K562 (cell line): ENCODE results near the gene PTGES3L. TPM values are rescaled to one million over a fixed set of nuclear protein-coding genes. Genes with fewer than 3 reads are reported as not detected.
A peak's percentile ranks its signal among the peaks of the same experiment; 100 is the strongest.

Source experiments
- DNMT1 ChIP-seq: fragments of 450-650 bp; IDR thresholded peaks from 2 replicates; pipeline ENCODE4 v1.6.1; 2016; ENCODE audit warnings: antibody characterized with exemption, mild to moderate bottlenecking
- GTF2F1 ChIP-seq: IDR thresholded peaks from 2 replicates; pipeline ENCODE4 v1.6.1; 2011; ENCODE audit warnings: low read depth, low read length, improper control_type of control experiment
- HDAC3 ChIP-seq: fragments of 450-650 bp; IDR thresholded peaks from 2 replicates; pipeline ENCODE4 v1.6.1; 2018; ENCODE audit warnings: borderline replicate concordance, mild to moderate bottlenecking, moderate library complexity; ENCODE audit not compliant: partially characterized antibody
- HDGF ChIP-seq: fragments of 450-650 bp; IDR thresholded peaks from 2 replicates; pipeline ENCODE4 v1.6.1; 2016
- HIVEP1 ChIP-seq: fragments of 250-450 bp; sonication (Bioruptor Pico); IDR thresholded peaks from 2 replicates; pipeline ENCODE4 v1.4.0; 2020; ENCODE audit warnings: mild to moderate bottlenecking
- HNRNPL ChIP-seq: fragments of 200-400 bp; formaldehyde crosslinking; IDR thresholded peaks from 2 replicates; pipeline ENCODE4 v1.6.1; 2017; ENCODE audit warnings: low read depth, mild to moderate bottlenecking, low read length
- HOMEZ ChIP-seq: fragments of 250-450 bp; sonication (Bioruptor Pico); IDR thresholded peaks from 2 replicates; pipeline ENCODE4 v1.4.0; 2020; ENCODE audit warnings: mild to moderate bottlenecking, moderate library complexity
- MAFG ChIP-seq: fragments of 450-650 bp; conservative IDR thresholded peaks from 2 replicates; pipeline ENCODE4 v1.6.1; 2016; ENCODE audit warnings: missing genetic modification characterization, missing compliant biosample characterization
- MCM5 ChIP-seq: fragments of 450-650 bp; IDR thresholded peaks from 2 replicates; pipeline ENCODE4 v1.6.1; 2016; ENCODE audit warnings: low read depth
- NEUROD1 ChIP-seq: fragments of 150-350 bp; IDR thresholded peaks from 2 replicates; pipeline ENCODE4 v1.6.1; 2014; ENCODE audit warnings: borderline replicate concordance, low read length, low read depth; ENCODE audit not compliant: partially characterized antibody
- NR2C1 ChIP-seq, 2 experiments: fragments of 450-650 bp; IDR thresholded peaks; 2 replicates each; pipeline ENCODE4 v1.6.1; 2017; ENCODE audit warnings: mild to moderate bottlenecking in 2 of 2, antibody characterized with exemption in 1 of 2, inconsistent platforms in 1 of 2, missing compliant biosample characterization in 1 of 2, missing genetic modification characterization in 1 of 2
- RBFOX2 ChIP-seq: fragments of 200-400 bp; formaldehyde crosslinking; IDR thresholded peaks from 2 replicates; pipeline ENCODE4 v1.6.1; 2017; ENCODE audit warnings: low read depth, mild to moderate bottlenecking, low read length, moderate library complexity
- RBM34 ChIP-seq: fragments of 200-400 bp; formaldehyde crosslinking; IDR thresholded peaks from 2 replicates; pipeline ENCODE4 v1.6.1; 2018; ENCODE audit warnings: low read length, borderline replicate concordance; ENCODE audit not compliant: insufficient read depth
- YY1 ChIP-seq, 3 experiments: IDR thresholded peaks; 2 replicates each; pipeline ENCODE4 v1.6.1; 2011; ENCODE audit warnings: low read length in 2 of 3, mild to moderate bottlenecking in 2 of 3, moderate library complexity in 2 of 3, borderline replicate concordance in 1 of 3, control low read depth in 1 of 3, low read depth in 1 of 3; ENCODE audit not compliant: insufficient read depth in 3 of 3, insufficient replicate concordance in 2 of 3, control insufficient read depth in 1 of 3, insufficient read length in 1 of 3; ENCODE audit errors: extremely low read depth in 1 of 3
- polyA plus RNA-seq, 8 experiments: library from polyadenylated mRNA; depleted of rRNA in 4 of 8; stranded (reverse) in 5 of 8; unstranded in 3 of 8; fragments of >200 nt; fragmentation: Nextera tagmentation in 2 of 8; fragmentation: Illumina TruSeq in 1 of 8; extraction: Ambion mirVana in 2 of 8; extraction: Trizol in 1 of 8; gene quantifications; 2 replicates each; pipeline versions ENCODE4 v1.2.1 to v1.2.3, GENCODE V29; 2011 to 2014; ENCODE audit warnings: inconsistent platforms in 1 of 8, missing spikeins in 1 of 8
- total RNA-seq, 7 experiments: library from RNA; depleted of rRNA in 6 of 7; stranded (reverse); fragments of >200 nt in 6 of 7; fragmentation: Illumina TruSeq in 2 of 7; extraction: Trizol in 2 of 7; gene quantifications; 2 replicates each; pipeline versions ENCODE4 v1.2.1 to v1.2.3, GENCODE V29; 2011 to 2021; ENCODE audit warnings: low replicate concordance in 1 of 7
- TF ChIP-seq, protein P1 (sequence below): fragments of 250-450 bp; sonication (Bioruptor Pico); IDR thresholded peaks from 2 replicates; pipeline ENCODE4 v1.8.0; 2022; ENCODE audit warnings: inconsistent platforms, mild to moderate bottlenecking, moderate library complexity, borderline replicate concordance
- TF ChIP-seq, protein P2 (sequence below): sonication (generic); formaldehyde crosslinking; IDR thresholded peaks from 2 replicates; pipeline ENCODE4 v1.8.0; 2022; ENCODE audit warnings: mild to moderate bottlenecking, low read depth, missing genetic modification reagents
- TF ChIP-seq, protein P3 (sequence below): fragments of 250-450 bp; sonication (Bioruptor Pico); IDR thresholded peaks from 2 replicates; pipeline ENCODE4 v1.5.0; 2021; ENCODE audit warnings: mild to moderate bottlenecking, borderline replicate concordance

Gene PTGES3L
- total and polyA plus RNA-seq, 9 of the 15 experiments (the other 6 are each of a cell fraction or from before 2014, with no cell fraction given), result 6.0 to 16.0 (median 9.6) TPM

DNA sequence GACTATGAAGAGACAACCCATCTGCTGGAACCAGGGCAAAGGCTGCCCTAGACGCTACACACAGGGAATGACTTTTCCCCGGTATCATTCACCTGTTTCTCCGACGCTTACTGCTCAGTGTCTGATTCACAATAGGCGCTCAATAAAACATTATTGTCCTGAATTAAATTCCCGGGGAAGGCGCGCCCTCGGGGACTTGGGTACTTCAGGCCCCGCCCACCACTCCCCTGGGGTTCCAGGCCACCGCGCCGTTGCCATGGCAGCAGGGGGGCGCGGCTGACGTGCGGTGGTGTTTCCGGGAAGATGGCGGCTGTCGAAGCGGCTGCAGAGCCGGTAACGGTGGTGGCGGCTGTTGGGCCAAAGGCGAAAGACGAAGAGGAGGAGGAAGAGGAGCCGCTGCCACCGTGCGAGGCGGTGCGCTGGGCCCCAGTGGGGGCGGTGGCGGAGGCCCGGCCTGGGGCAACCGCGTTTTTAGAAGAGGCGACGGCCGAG is 440 bp upstream of the PTGES3L start, which contains the start of gene RUNDC1 (continued):
- TF ChIP-seq GTF2F1 (no peak), RBFOX2 (peak; percentile 85), HIVEP1 (CRISPR knock-in tag) (no peak), NEUROD1 (peak; percentile 8), YY1 (IDR thresholded peaks at IDR 0.05; ENCODE audit: borderline replicate concordance in 1 of 3, control insufficient read depth in 1 of 3, extremely low read depth in 1 of 3, insufficient read depth in 3 of 3, insufficient read length in 1 of 3, insufficient replicate concordance in 2 of 3, low read depth in 1 of 3, low read length in 2 of 3) (peak; percentile 77 to 97 (median 96)), HDAC3 (no peak), DNMT1 (no peak), MAFG (tag) (no peak), MCM5 (no peak), HNRNPL (0 out of 2 replicates have a peak, but pooled peaks have one; percentile 37), HOMEZ (no peak), NR2C1 (IDR thresholded peaks at IDR 0.05) (no peak), NR2C1 (tag; IDR thresholded peaks at IDR 0.05) (no peak), RBM34 (no peak), HDGF (no peak)
- TF ChIP-seq, protein P1, sequence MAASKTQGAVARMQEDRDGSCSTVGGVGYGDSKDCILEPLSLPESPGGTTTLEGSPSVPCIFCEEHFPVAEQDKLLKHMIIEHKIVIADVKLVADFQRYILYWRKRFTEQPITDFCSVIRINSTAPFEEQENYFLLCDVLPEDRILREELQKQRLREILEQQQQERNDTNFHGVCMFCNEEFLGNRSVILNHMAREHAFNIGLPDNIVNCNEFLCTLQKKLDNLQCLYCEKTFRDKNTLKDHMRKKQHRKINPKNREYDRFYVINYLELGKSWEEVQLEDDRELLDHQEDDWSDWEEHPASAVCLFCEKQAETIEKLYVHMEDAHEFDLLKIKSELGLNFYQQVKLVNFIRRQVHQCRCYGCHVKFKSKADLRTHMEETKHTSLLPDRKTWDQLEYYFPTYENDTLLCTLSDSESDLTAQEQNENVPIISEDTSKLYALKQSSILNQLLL (CRISPR knock-in tag), result no peak
- TF ChIP-seq, protein P2, sequence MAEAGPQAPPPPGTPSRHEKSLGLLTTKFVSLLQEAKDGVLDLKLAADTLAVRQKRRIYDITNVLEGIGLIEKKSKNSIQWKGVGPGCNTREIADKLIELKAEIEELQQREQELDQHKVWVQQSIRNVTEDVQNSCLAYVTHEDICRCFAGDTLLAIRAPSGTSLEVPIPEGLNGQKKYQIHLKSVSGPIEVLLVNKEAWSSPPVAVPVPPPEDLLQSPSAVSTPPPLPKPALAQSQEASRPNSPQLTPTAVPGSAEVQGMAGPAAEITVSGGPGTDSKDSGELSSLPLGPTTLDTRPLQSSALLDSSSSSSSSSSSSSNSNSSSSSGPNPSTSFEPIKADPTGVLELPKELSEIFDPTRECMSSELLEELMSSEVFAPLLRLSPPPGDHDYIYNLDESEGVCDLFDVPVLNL (CRISPR knock-in tag), result no peak
- TF ChIP-seq, protein P3, sequence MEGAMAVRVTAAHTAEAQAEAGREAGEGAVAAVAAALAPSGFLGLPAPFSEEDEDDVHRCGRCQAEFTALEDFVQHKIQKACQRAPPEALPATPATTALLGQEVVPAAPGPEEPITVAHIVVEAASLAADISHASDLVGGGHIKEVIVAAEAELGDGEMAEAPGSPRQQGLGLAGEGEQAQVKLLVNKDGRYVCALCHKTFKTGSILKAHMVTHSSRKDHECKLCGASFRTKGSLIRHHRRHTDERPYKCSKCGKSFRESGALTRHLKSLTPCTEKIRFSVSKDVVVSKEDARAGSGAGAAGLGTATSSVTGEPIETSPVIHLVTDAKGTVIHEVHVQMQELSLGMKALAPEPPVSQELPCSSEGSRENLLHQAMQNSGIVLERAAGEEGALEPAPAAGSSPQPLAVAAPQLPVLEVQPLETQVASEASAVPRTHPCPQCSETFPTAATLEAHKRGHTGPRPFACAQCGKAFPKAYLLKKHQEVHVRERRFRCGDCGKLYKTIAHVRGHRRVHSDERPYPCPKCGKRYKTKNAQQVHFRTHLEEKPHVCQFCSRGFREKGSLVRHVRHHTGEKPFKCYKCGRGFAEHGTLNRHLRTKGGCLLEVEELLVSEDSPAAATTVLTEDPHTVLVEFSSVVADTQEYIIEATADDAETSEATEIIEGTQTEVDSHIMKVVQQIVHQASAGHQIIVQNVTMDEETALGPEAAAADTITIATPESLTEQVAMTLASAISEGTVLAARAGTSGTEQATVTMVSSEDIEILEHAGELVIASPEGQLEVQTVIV (CRISPR knock-in tag), result no peak; the same call in 1 of the 2 replicates
